A549 treated with dexamethasone at 1 μM for 4 hours (cell line): Measurements from ENCODE around the gene FAM20C. TPM values are rescaled to one million over a fixed set of nuclear protein-coding genes. Genes with fewer than 3 reads are reported as not detected.

Source experiments
- total RNA-seq: library from RNA; stranded (reverse); fragments of 200-300 nt; extraction: Qiagen RNA extraction; gene quantifications from 5 replicates; pipeline ENCODE4 v1.2.3, GENCODE V29; 2022

FAM20C gene
- 32.5 to 50.4 TPM (median 47.6 TPM) in 5 replicates for total RNA-seq

DNA sequence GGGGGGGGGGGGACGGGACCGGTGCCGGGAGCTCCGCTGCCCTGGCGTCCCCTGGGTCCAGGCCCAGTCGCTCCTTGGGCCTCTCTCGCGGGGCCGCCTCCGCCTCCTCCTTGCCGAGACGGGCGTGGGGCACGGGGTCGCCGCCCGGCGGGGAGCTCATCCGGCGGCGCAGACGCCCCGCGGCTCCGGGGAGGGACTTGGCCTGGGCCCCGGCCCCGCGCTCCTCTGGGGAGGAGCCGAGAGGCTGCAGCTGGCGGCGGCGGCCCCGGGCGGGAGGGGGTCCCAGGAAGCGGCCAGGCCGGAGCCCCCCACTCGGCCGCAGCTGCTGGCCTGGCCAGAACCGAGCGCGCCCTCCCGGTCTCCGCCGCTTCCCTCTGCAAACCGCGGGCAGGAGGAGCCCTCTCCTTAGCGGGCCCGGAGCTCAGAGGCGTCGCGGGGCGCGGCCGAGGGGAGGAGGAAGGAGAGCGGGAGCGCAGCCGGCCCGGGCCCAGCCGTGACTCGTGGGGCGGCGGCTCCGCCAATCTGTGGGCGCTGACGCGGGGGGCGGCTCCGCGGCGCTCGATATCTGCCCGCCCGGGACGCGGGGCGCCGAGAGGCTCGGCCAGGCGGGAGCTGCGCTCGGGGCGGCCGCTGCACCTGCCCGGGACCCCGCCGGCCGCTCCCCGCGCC lies at the start of gene FAM20C:
Gene FAM20C (plus strand): TSS at position 591 of the 669 bp plus-strand sequence. CDS start 629 bp downstream, outside the sequence.

DNA sequence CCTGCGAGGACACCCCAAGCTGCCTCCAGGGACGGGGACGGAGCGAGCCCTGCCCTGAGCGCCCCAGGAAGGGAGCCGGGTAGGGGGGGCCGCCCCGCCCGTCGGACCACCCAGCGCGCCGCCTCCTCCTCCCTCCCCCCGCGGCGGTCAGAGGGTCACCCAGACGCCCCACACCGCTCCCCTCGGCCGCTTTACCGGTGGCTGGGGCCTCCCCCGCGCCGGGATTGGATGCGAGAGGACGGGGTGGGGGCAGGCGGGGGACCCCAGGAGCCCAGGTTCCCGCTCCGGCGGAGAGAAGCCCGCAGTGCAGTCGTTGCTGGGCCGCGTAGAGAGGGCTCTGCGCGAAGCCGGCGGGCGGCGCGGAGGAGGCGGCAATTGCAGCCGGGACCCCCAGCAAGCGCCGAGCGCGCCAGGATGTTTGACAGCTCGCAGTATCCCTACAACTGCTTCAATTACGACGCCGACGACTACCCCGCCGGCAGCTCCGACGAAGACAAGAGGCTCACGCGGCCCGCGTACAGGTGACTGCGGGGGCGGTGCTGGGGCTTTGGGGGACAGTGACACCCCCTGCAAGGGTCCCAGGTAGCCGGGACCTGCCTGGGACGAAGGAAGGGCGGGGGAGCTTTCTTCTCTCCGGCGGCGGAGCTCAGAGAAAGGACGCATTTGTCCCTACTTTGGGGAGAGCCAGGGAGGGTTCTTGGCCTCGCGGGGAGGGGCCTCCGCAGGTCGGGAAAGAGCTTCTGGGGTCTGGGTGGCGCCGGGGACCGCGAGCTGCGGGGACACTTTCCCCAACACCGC lies 97.6 kb downstream of the FAM20C start, which contains the start of gene FOXL3:
Gene FOXL3 (plus strand): TSS at position 415 of the 798 bp plus-strand sequence. CDS start 0 bp downstream, at position 415.

Other genes with a start within 250 kb of the FAM20C start
- gene FOXL3, start 97.6 kb downstream of the FAM20C start, total RNA-seq: not detected in 5 replicates